ENCODE measurements around the gene PNPLA2.

The PNPLA2 gene

GRCh38 chr11:798093-798713 is 20.5 kb upstream of the PNPLA2 start, which contains the start of gene SLC25A22:
TSS of gene SLC25A22 (minus strand) at chr11:798281. CDS start at chr11:795006, 3,275 bp downstream.
- peak; percentile 95 for DNase-seq (ENCODE audit: low spot score)

GRCh38 chr11:799641-800316 is 18.9 kb upstream of the PNPLA2 start:
- no peak for DNase-seq (ENCODE audit: low spot score)

GRCh38 chr11:800473-800872 is 18.2 kb upstream of the PNPLA2 start:
- DNase-seq (ENCODE audit: low spot score), result no peak

GRCh38 chr11:801097-801780 is 17.5 kb upstream of the PNPLA2 start:
- DNase-seq (ENCODE audit: low spot score), result no peak

GRCh38 chr11:802018-802617 is 16.6 kb upstream of the PNPLA2 start:
- DNase-seq (ENCODE audit: low spot score), result no peak

- DNase-seq (ENCODE audit: low spot score), result no peak
Observed at GRCh38 chr11:802693-803466, 15.8 kb upstream of the PNPLA2 start.

- no peak for DNase-seq (ENCODE audit: low spot score)
Observed at GRCh38 chr11:803467-803742, 15.3 kb upstream of the PNPLA2 start.

- no peak for DNase-seq (ENCODE audit: low spot score)
Observed at GRCh38 chr11:803770-804598, 14.7 kb upstream of the PNPLA2 start.

GRCh38 chr11:804599-804964 is 14.1 kb upstream of the PNPLA2 start:
- DNase-seq (ENCODE audit: low spot score), result no peak

- peak; percentile 73 for DNase-seq (ENCODE audit: low spot score)
Observed at GRCh38 chr11:808427-809286, 10.1 kb upstream of the PNPLA2 start.

- DNase-seq (ENCODE audit: low spot score), result peak; percentile 96
Observed at GRCh38 chr11:809287-810039, 9.3 kb upstream of the PNPLA2 start, which contains the start of gene RPLP2. TSS of gene RPLP2 (plus strand) at chr11:809967. CDS start at chr11:810235, 268 bp downstream.

GRCh38 chr11:810040-810567 is 8.6 kb upstream of the PNPLA2 start:
- DNase-seq (ENCODE audit: low spot score), result no peak

GRCh38 chr11:811446-812245 is 7.1 kb upstream of the PNPLA2 start:
- no peak for DNase-seq (ENCODE audit: low spot score)

- DNase-seq (ENCODE audit: low spot score), result no peak
Observed at GRCh38 chr11:812390-812789, 6.3 kb upstream of the PNPLA2 start.

GRCh38 chr11:813072-813455 is 5.7 kb upstream of the PNPLA2 start:
- DNase-seq (ENCODE audit: low spot score), result no peak

GRCh38 chr11:813456-814096 is 5.1 kb upstream of the PNPLA2 start:
- no peak for DNase-seq (ENCODE audit: low spot score)

GRCh38 chr11:815675-816432 is 2.9 kb upstream of the PNPLA2 start:
- DNase-seq (ENCODE audit: low spot score), result no peak

Measured in HuH-7 (cell line).